ENCODE results near the gene PTPRCAP.

GRCh38 chr11:67449116-67449844, 11.8 kb upstream of the PTPRCAP start:
- TF ChIP-seq POLR2A (IDR thresholded peaks at IDR 0.05), result no peak
- TF ChIP-seq, protein P1, sequence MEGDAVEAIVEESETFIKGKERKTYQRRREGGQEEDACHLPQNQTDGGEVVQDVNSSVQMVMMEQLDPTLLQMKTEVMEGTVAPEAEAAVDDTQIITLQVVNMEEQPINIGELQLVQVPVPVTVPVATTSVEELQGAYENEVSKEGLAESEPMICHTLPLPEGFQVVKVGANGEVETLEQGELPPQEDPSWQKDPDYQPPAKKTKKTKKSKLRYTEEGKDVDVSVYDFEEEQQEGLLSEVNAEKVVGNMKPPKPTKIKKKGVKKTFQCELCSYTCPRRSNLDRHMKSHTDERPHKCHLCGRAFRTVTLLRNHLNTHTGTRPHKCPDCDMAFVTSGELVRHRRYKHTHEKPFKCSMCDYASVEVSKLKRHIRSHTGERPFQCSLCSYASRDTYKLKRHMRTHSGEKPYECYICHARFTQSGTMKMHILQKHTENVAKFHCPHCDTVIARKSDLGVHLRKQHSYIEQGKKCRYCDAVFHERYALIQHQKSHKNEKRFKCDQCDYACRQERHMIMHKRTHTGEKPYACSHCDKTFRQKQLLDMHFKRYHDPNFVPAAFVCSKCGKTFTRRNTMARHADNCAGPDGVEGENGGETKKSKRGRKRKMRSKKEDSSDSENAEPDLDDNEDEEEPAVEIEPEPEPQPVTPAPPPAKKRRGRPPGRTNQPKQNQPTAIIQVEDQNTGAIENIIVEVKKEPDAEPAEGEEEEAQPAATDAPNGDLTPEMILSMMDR (IDR thresholded peaks at IDR 0.05), result no peak
